ENCODE data around the gene SLCO2B1. TPM values are rescaled to one million over a fixed set of nuclear protein-coding genes. Genes with fewer than 3 reads are reported as not detected.

The SLCO2B1 gene
- total RNA-seq, 2 experiments from 2014 or later, result not detected

- DNase-seq (no peak), ATAC-seq (no peak)
- H3K27ac Mint-ChIP-seq, result no peak overlapping the region
- H3K27me3 Mint-ChIP-seq, result no peaks in the 10 kb centered on the region
- H3K4me3 Mint-ChIP-seq, result no peak overlapping the region
- no peaks in the 10 kb centered on the region for H3K9me3 Mint-ChIP-seq
- ChIA-PET POLR2A (no interaction called here), CTCF (interaction anchor here (22.8 kb wide), 1 partner anchor 54 kb away, joined by 557 read pairs; the partner anchor contains the start of gene SLCO2B1)
- H3K36me3 Mint-ChIP-seq (ENCODE audit: low read depth), result no peaks in the 10 kb centered on the region
- no peak for TF ChIP-seq CTCF (IDR thresholded peaks at IDR 0.05)
- intact Hi-C loops (cut with micrococcal nuclease), result loop anchor here (10.0 kb wide), 1 partner anchor 176 kb away; no protein-coding TSS in a partner anchor
- no peaks in the 10 kb centered on the region for H3K4me1 Mint-ChIP-seq (ENCODE audit: low read depth)
These were observed 49.6 kb downstream of the SLCO2B1 start for GRCh38 chr11:75200531-75200930.

GRCh38 chr11:75201771-75202170, 50.9 kb downstream of the SLCO2B1 start:
- no peak for ATAC-seq
- DNase-seq, result no peak
- ChIA-PET CTCF (interaction anchor here (22.8 kb wide), 1 partner anchor 56 kb away, joined by 557 read pairs; the partner anchor contains the start of gene SLCO2B1), POLR2A (no interaction called here)
- intact Hi-C loops (cut with micrococcal nuclease), result loop anchor here (10.0 kb wide), 1 partner anchor 177 kb away; no protein-coding TSS in a partner anchor
- H3K4me1 Mint-ChIP-seq (ENCODE audit: low read depth), result no peaks in the 10 kb centered on the region
- no peak overlapping the region for H3K4me3 Mint-ChIP-seq
- TF ChIP-seq CTCF (IDR thresholded peaks at IDR 0.05), result no peak
- no peaks in the 10 kb centered on the region for H3K27me3 Mint-ChIP-seq
- no peak overlapping the region for H3K27ac Mint-ChIP-seq
- no peaks in the 10 kb centered on the region for H3K9me3 Mint-ChIP-seq
- no peaks in the 10 kb centered on the region for H3K36me3 Mint-ChIP-seq (ENCODE audit: low read depth)

GRCh38 chr11:75202195-75202594, 51.3 kb downstream of the SLCO2B1 start:
- Mint-ChIP-seq H3K36me3 (ENCODE audit: low read depth) (no peaks in the 10 kb centered on the region), H3K9me3 (no peaks in the 10 kb centered on the region), H3K27ac (no peak overlapping the region), H3K4me1 (ENCODE audit: low read depth) (no peaks in the 10 kb centered on the region), H3K4me3 (no peak overlapping the region), H3K27me3 (peaks cover under 1% of the 10 kb centered on the region)
- no peak for ATAC-seq
- ChIA-PET POLR2A (no interaction called here), CTCF (interaction anchor here (1.0 to 22.8 kb wide), 2 partner anchors 56 to 69 kb away, joined by 3 to 557 read pairs; partner anchors contain the start of gene SLCO2B1)
- intact Hi-C loops (cut with micrococcal nuclease), result loop anchor here (10.0 kb wide), 1 partner anchor 177 kb away; no protein-coding TSS in a partner anchor
- no peak for DNase-seq
- TF ChIP-seq CTCF (IDR thresholded peaks at IDR 0.05), result no peak

GRCh38 chr11:75203138-75203537, 52.2 kb downstream of the SLCO2B1 start:
- ATAC-seq (no peak), DNase-seq (no peak)
- no peaks in the 10 kb centered on the region for H3K9me3 Mint-ChIP-seq
- ChIA-PET POLR2A (interaction anchor here (0.6 kb wide), 1 partner anchor 63 kb away, joined by 3 read pairs; no protein-coding TSS in a partner anchor), CTCF (interaction anchor here (1.0 to 22.8 kb wide), 9 partner anchors 11 to 274 kb away, joined by 3 to 557 read pairs (median 14); partner anchors contain the start of genes SLCO2B1 and TPBGL)
- H3K27ac Mint-ChIP-seq, result no peak overlapping the region
- intact Hi-C loops (cut with micrococcal nuclease), result loop anchor here (10.0 kb wide), 1 partner anchor 178 kb away; no protein-coding TSS in a partner anchor
- H3K4me3 Mint-ChIP-seq, result no peak overlapping the region
- H3K4me1 Mint-ChIP-seq (ENCODE audit: low read depth), result no peaks in the 10 kb centered on the region
- peaks cover 1% of the 10 kb centered on the region for H3K27me3 Mint-ChIP-seq
- no peaks in the 10 kb centered on the region for H3K36me3 Mint-ChIP-seq (ENCODE audit: low read depth)
- TF ChIP-seq CTCF (IDR thresholded peaks at IDR 0.05), result no peak

GRCh38 chr11:75203641-75204011, 52.7 kb downstream of the SLCO2B1 start:
- CTCF ChIA-PET, result interaction anchor here (1.0 to 22.8 kb wide), 13 partner anchors 9 to 274 kb away, joined by 3 to 557 read pairs (median 17); partner anchors contain the start of genes SLCO2B1 and TPBGL
- Mint-ChIP-seq H3K27me3 (peaks cover 1% of the 10 kb centered on the region), H3K27ac (no peak overlapping the region), H3K36me3 (ENCODE audit: low read depth) (no peaks in the 10 kb centered on the region), H3K9me3 (no peaks in the 10 kb centered on the region), H3K4me3 (no peak overlapping the region), H3K4me1 (ENCODE audit: low read depth) (no peaks in the 10 kb centered on the region)
- intact Hi-C loops (cut with micrococcal nuclease), result loop anchor here (2.0 to 10.0 kb wide), 2 partner anchors 63 to 179 kb away; no protein-coding TSS in a partner anchor
- TF ChIP-seq CTCF (IDR thresholded peaks at IDR 0.05), result no peak
- ATAC-seq, result no peak
- DNase-seq, result no peak
- POLR2A ChIA-PET, result interaction anchor here (0.6 kb wide), 1 partner anchor 64 kb away, joined by 3 read pairs; no protein-coding TSS in a partner anchor
